MCF 10A (cell line): ENCODE measurements around the gene ARL3. TPM values are rescaled to one million over a fixed set of nuclear protein-coding genes. Genes with fewer than 3 reads are reported as not detected.

Source experiments
- BruUV-seq: library from RNA; stranded (reverse); fragments of 400-500 nt; replicated peaks from 2 replicates; lab custom pipeline; 2021; lab: Mats Ljungman, UMichigan
- CTCF ChIA-PET: fragments of 300-600 bp; sonication (Branson Sonifier 250); formaldehyde crosslinking; extraction: SDS; loops from one replicate; lab custom pipeline; 2021; ENCODE audit warnings: antibody characterized with exemption, inconsistent platforms; lab: Yijun Ruan, JAX
- POLR2A ChIA-PET: fragments of 300-600, 350-650 bp; sonication (Branson Sonifier 250); formaldehyde crosslinking; extraction: SDS; loops from one replicate; lab custom pipeline; 2020; ENCODE audit warnings: antibody characterized with exemption, inconsistent platforms; lab: Yijun Ruan, JAX
- DNase-seq: peaks from one replicate; pipeline ENCODE4 v3.0.0-alpha.2; 2018; ENCODE audit not compliant: unreplicated experiment
- H3K27ac Mint-ChIP-seq: one replicate; pipeline ENCODE4 v1.8.0; 2022; ENCODE audit warnings: mild to moderate bottlenecking, low read depth, mixed read lengths; ENCODE audit not compliant: unreplicated experiment
- H3K27me3 Mint-ChIP-seq: one replicate; pipeline ENCODE4 v1.8.0; 2022; ENCODE audit warnings: mixed read lengths; ENCODE audit not compliant: insufficient read depth, unreplicated experiment
- H3K36me3 Mint-ChIP-seq: one replicate; pipeline ENCODE4 v1.8.0; 2022; ENCODE audit warnings: mild to moderate bottlenecking, moderate library complexity, mixed read lengths; ENCODE audit not compliant: insufficient read depth, unreplicated experiment
- H3K4me1 Mint-ChIP-seq: one replicate; pipeline ENCODE4 v1.8.0; 2022; ENCODE audit warnings: mixed read lengths; ENCODE audit not compliant: insufficient read depth, unreplicated experiment
- H3K4me3 Mint-ChIP-seq: one replicate; pipeline ENCODE4 v1.8.0; 2022; ENCODE audit warnings: mild to moderate bottlenecking, moderate library complexity, mixed read lengths; ENCODE audit not compliant: unreplicated experiment
- H3K9me3 Mint-ChIP-seq: one replicate; pipeline ENCODE4 v1.8.0; 2022; ENCODE audit warnings: mixed read lengths; ENCODE audit not compliant: unreplicated experiment
- intact Hi-C: fragments of 100-400 bp; cut with micrococcal nuclease; formaldehyde crosslinking; loops from 2 replicates; pipeline ENCODE4 v1.14.1; 2022
- total RNA-seq: library from RNA; stranded (reverse); gene quantifications from 2 replicates; pipeline ENCODE4 v1.2.3, GENCODE V29; 2022
- TF ChIP-seq, protein P1 (sequence below): fragments of 200-600 bp; IDR thresholded peaks from one replicate; pipeline ENCODE4 v1.8.0; 2022; ENCODE audit warnings: antibody characterized with exemption, mild to moderate bottlenecking; ENCODE audit not compliant: unreplicated experiment

The ARL3 gene
- total RNA-seq, 1 experiment from 2014 or later, result 6.8 TPM

DNA sequence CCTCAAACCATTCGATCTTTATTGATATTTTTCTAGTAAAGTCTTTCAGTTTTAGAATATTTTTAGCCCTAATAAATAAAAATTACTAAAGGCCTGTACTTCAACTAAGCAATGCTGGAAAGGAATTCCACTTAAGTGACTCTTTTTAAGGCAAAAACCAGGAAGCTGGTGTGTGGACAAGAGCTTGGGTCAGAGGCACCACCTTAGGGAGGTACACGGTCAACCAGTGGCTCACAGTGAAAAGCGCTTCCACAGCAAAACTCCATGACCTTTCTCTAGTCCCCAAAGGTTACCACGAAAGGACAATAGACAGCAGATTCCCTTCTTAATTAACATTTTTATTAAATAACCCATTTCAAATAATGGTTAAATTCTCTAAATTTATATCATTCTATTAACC lies 31.2 kb downstream of the ARL3 start:
- Mint-ChIP-seq H3K36me3 (peaks cover 14% of the 10 kb centered on the region), H3K27me3 (no peaks in the 10 kb centered on the region), H3K9me3 (no peaks in the 10 kb centered on the region), H3K4me1 (no peaks in the 10 kb centered on the region), H3K4me3 (no peak overlapping the region), H3K27ac (no peak overlapping the region)
- no TSS peak for BruUV-seq
- CTCF ChIA-PET, result no interaction called here
- POLR2A ChIA-PET, result interaction anchor here (1.7 kb wide), 1 partner anchor 17 kb away, joined by 3 read pairs; no protein-coding TSS in a partner anchor
- intact Hi-C loops, result no loop called here
- TF ChIP-seq, protein P1, sequence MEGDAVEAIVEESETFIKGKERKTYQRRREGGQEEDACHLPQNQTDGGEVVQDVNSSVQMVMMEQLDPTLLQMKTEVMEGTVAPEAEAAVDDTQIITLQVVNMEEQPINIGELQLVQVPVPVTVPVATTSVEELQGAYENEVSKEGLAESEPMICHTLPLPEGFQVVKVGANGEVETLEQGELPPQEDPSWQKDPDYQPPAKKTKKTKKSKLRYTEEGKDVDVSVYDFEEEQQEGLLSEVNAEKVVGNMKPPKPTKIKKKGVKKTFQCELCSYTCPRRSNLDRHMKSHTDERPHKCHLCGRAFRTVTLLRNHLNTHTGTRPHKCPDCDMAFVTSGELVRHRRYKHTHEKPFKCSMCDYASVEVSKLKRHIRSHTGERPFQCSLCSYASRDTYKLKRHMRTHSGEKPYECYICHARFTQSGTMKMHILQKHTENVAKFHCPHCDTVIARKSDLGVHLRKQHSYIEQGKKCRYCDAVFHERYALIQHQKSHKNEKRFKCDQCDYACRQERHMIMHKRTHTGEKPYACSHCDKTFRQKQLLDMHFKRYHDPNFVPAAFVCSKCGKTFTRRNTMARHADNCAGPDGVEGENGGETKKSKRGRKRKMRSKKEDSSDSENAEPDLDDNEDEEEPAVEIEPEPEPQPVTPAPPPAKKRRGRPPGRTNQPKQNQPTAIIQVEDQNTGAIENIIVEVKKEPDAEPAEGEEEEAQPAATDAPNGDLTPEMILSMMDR, result no peak
- no peak for DNase-seq

DNA sequence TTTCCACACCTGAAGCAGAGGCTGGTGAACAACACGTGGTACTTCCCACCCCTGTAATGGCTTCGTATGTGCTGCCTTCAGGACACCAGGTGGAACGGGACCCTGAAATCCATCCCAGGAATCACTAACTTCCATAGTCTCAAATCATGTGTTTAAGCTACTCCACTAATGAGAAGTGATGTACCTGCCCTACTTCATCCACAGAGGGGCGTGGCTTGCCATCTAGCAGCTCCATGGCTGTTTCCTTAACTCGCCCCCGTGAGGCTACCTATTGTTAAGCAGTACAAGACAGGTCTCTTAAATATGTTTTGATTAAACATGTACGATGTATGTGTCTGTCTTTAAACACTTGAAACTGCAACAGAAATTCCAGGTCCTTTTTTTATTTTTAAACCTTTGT lies 31.8 kb downstream of the ARL3 start:
- BruUV-seq, result no TSS peak
- ChIA-PET CTCF (no interaction called here), POLR2A (interaction anchor here (1.7 kb wide), 1 partner anchor 17 kb away, joined by 3 read pairs; no protein-coding TSS in a partner anchor)
- Mint-ChIP-seq H3K27me3 (no peaks in the 10 kb centered on the region), H3K27ac (no peak overlapping the region), H3K36me3 (peaks cover 19% of the 10 kb centered on the region), H3K4me3 (no peak overlapping the region), H3K4me1 (no peaks in the 10 kb centered on the region), H3K9me3 (no peaks in the 10 kb centered on the region)
- intact Hi-C loops, result no loop called here
- DNase-seq, result no peak
- TF ChIP-seq, protein P1, result no peak

DNA sequence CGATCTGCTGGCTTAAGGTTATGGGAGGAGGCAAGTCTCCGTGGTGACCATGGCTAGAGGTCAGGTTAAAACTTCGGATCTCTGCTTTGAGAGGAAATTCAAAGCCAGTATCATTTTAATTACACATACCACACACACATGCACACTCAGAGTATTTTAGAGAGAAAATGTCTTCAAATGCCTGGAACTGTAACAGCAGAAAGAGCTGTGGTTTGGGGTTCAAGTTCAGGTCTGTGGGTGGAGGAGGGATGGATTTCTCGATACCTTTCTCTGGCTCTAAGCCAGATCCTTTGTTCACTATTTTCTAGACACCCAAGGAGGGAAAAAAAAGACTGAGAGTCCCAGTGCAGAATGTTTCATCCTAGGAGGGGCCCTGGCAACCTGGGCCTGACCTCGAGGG lies 32.5 kb downstream of the ARL3 start:
- BruUV-seq, result no TSS peak
- DNase-seq, result no peak
- TF ChIP-seq, protein P1, result no peak
- Mint-ChIP-seq H3K4me1 (no peaks in the 10 kb centered on the region), H3K36me3 (peaks cover 19% of the 10 kb centered on the region), H3K27ac (no peak overlapping the region), H3K4me3 (no peak overlapping the region), H3K27me3 (no peaks in the 10 kb centered on the region), H3K9me3 (no peaks in the 10 kb centered on the region)
- intact Hi-C loops, result no loop called here
- CTCF ChIA-PET, result no interaction called here
- POLR2A ChIA-PET, result interaction anchor here (1.7 kb wide), 1 partner anchor 18 kb away, joined by 3 read pairs; no protein-coding TSS in a partner anchor

DNA sequence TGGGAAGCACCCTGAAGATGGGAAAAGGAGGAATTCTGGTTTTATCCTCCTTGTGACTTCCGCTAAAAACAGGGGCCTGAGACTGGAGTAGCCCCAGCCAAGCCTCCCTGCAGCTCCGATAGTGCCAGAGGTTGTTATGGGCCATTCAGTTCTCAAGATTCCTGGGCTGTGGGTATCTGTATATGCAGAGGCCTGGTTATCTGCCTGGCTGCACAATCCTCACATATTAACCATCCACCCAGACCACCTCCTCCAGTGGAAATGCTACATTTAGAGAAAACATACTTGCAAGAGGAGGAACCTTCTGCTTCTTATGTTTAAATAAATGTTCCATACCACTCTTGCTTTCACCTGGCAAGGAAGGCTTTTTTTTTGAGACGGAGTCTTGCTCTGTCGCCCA lies 34.6 kb downstream of the ARL3 start:
- intact Hi-C loops, result loop anchor here (5.0 kb wide), 1 partner anchor 33 kb away; the partner anchor contains the start of genes ARL3 and SFXN2
- ChIA-PET POLR2A (interaction anchor here (1.0 to 3.1 kb wide), 5 partner anchors 32 to 37 kb away, joined by 3 to 13 read pairs (median 3); partner anchors contain the start of genes ARL3 and TRIM8), CTCF (interaction anchor here (0.6 to 3.1 kb wide), 11 partner anchors 8 to 222 kb away, joined by 3 to 14 read pairs (median 6); partner anchors contain the start of gene ARL3)
- DNase-seq, result no peak
- Mint-ChIP-seq H3K4me1 (no peaks in the 10 kb centered on the region), H3K27me3 (no peaks in the 10 kb centered on the region), H3K4me3 (no peak overlapping the region), H3K27ac (no peak overlapping the region), H3K9me3 (no peaks in the 10 kb centered on the region), H3K36me3 (peaks cover 12% of the 10 kb centered on the region)
- TF ChIP-seq, protein P1, result no peak
- BruUV-seq, result no TSS peak
